ENCODE measurements around the gene LTBP1.

The LTBP1 gene

GRCh38 chr2:33347856-33348255 lies 401.1 kb downstream of the LTBP1 start:
- Histone ChIP-seq H3K4me3 (replicated peaks; ENCODE audit: low read depth, low read length) (no peak overlapping the region), H3K36me3 (ENCODE audit: control insufficient read depth, insufficient read depth, low read length) (no peaks in the 10 kb centered on the region), H3K27me3 (replicated peaks; ENCODE audit: control insufficient read depth, insufficient read depth, low read length) (no peaks in the 10 kb centered on the region; the same call in 1 of the 2 replicates)
- no peak for TF ChIP-seq CTCF (IDR thresholded peaks at IDR 0.05; ENCODE audit: insufficient read depth, low read length, poor library complexity, severe bottlenecking)
- no peak for DNase-seq (ENCODE audit: extremely low read depth, insufficient read length)

GRCh38 chr2:33350632-33351031 lies 403.9 kb downstream of the LTBP1 start:
- H3K36me3 ChIP-seq (ENCODE audit: control insufficient read depth, insufficient read depth, low read length), result no peaks in the 10 kb centered on the region
- TF ChIP-seq CTCF (IDR thresholded peaks at IDR 0.05; ENCODE audit: insufficient read depth, low read length, poor library complexity, severe bottlenecking), result no peak
- no peaks in the 10 kb centered on the region; the same call in 1 of the 2 replicates for H3K27me3 ChIP-seq (replicated peaks; ENCODE audit: control insufficient read depth, insufficient read depth, low read length)
- no peak for DNase-seq (ENCODE audit: extremely low read depth, insufficient read length)
- no peak overlapping the region for H3K4me3 ChIP-seq (replicated peaks; ENCODE audit: low read depth, low read length)

GRCh38 chr2:33351781-33352180 lies 405.0 kb downstream of the LTBP1 start:
- Histone ChIP-seq H3K36me3 (ENCODE audit: control insufficient read depth, insufficient read depth, low read length) (no peaks in the 10 kb centered on the region), H3K4me3 (replicated peaks; ENCODE audit: low read depth, low read length) (no peak overlapping the region), H3K27me3 (replicated peaks; ENCODE audit: control insufficient read depth, insufficient read depth, low read length) (no peaks in the 10 kb centered on the region; the same call in 1 of the 2 replicates)
- TF ChIP-seq CTCF (IDR thresholded peaks at IDR 0.05; ENCODE audit: insufficient read depth, low read length, poor library complexity, severe bottlenecking), result no peak
- no peak for DNase-seq (ENCODE audit: extremely low read depth, insufficient read length)

- no peak for DNase-seq (ENCODE audit: extremely low read depth, insufficient read length)
- Histone ChIP-seq H3K4me3 (replicated peaks; ENCODE audit: low read depth, low read length) (no peak overlapping the region), H3K36me3 (ENCODE audit: control insufficient read depth, insufficient read depth, low read length) (no peaks in the 10 kb centered on the region), H3K27me3 (replicated peaks; ENCODE audit: control insufficient read depth, insufficient read depth, low read length) (no peaks in the 10 kb centered on the region; the same call in 1 of the 2 replicates)
- no peak for TF ChIP-seq CTCF (IDR thresholded peaks at IDR 0.05; ENCODE audit: insufficient read depth, low read length, poor library complexity, severe bottlenecking)
Observed at GRCh38 chr2:33354981-33355380, 408.2 kb downstream of the LTBP1 start.

GRCh38 chr2:33358878-33359277 lies 412.1 kb downstream of the LTBP1 start:
- no peak for TF ChIP-seq CTCF (IDR thresholded peaks at IDR 0.05; ENCODE audit: insufficient read depth, low read length, poor library complexity, severe bottlenecking)
- Histone ChIP-seq H3K4me3 (replicated peaks; ENCODE audit: low read depth, low read length) (no peak overlapping the region), H3K36me3 (ENCODE audit: control insufficient read depth, insufficient read depth, low read length) (no peaks in the 10 kb centered on the region), H3K27me3 (replicated peaks; ENCODE audit: control insufficient read depth, insufficient read depth, low read length) (no peaks in the 10 kb centered on the region)
- DNase-seq (ENCODE audit: extremely low read depth, insufficient read length), result no peak

Data from GM06990 (cell line).